ENCODE measurements around the gene TMEM59.

The TMEM59 gene

GRCh38 chr1:54070171-54070837, 17.3 kb upstream of the TMEM59 start:
- no peaks in the 10 kb centered on the region for H3K36me3 ChIP-seq (ENCODE audit: control insufficient read depth, insufficient read depth, low read length)
- H3K23ac ChIP-seq (ENCODE audit: low read length) = no peak overlapping the region
- 100% methylated on average over 2 of the region's 2 CpGs for WGBS (ENCODE audit: extremely low coverage, insufficient coverage, low lambda C conversion rate)
- no peaks in the 10 kb centered on the region for H3K79me2 ChIP-seq (ENCODE audit: control insufficient read depth, insufficient read depth, low read length)
- H3K9ac ChIP-seq (ENCODE audit: low read length) = no peak overlapping the region
- H4K8ac ChIP-seq (ENCODE audit: low read depth, low read length) = no peak overlapping the region
- no peak overlapping the region for H2BK120ac ChIP-seq (ENCODE audit: low read depth, low read length)
- H2BK15ac ChIP-seq (replicated peaks; ENCODE audit: low read depth) = no peak overlapping the region
- no peaks in the 10 kb centered on the region for H3K79me1 ChIP-seq (ENCODE audit: low read length)
- no peak overlapping the region for H3K27ac ChIP-seq (ENCODE audit: low read depth, low read length)
- H3K4me3 ChIP-seq (ENCODE audit: low read length) = no peak overlapping the region
- no peak overlapping the region for H3K56ac ChIP-seq (ENCODE audit: low read length)
- H3K27me3 ChIP-seq (ENCODE audit: insufficient read depth, low read length, poor library complexity) = no peaks in the 10 kb centered on the region
- peak; percentile 57 for DNase-seq
- H3K4ac ChIP-seq (ENCODE audit: low read depth, low read length) = no peak overlapping the region
- H2AK5ac ChIP-seq (ENCODE audit: low read length) = no peak overlapping the region
- no peaks in the 10 kb centered on the region for H3K4me1 ChIP-seq (ENCODE audit: control insufficient read depth, low read depth, low read length)
- no peak overlapping the region for H3K4me2 ChIP-seq (ENCODE audit: low read length)
- H3K18ac ChIP-seq (ENCODE audit: low read length) = no peak overlapping the region
- H4K5ac ChIP-seq (ENCODE audit: low read length) = no peak overlapping the region
- no peak overlapping the region for H2BK5ac ChIP-seq (ENCODE audit: low read length)

- no CpG with 5 or more reads among the region's 1 CpG for WGBS (ENCODE audit: extremely low coverage, insufficient coverage, low lambda C conversion rate)
- no peak overlapping the region for H3K27ac ChIP-seq (ENCODE audit: low read depth, low read length)
- no peaks in the 10 kb centered on the region for H3K27me3 ChIP-seq (ENCODE audit: insufficient read depth, low read length, poor library complexity)
Observed at GRCh38 chr1:54069791-54070170, 16.8 kb upstream of the TMEM59 start.

GRCh38 chr1:54064299-54064698, 11.3 kb upstream of the TMEM59 start:
- Histone ChIP-seq H4K5ac (ENCODE audit: low read length) (no peak overlapping the region), H3K4me3 (ENCODE audit: low read length) (no peak overlapping the region), H3K79me1 (ENCODE audit: low read length) (no peaks in the 10 kb centered on the region), H2BK5ac (ENCODE audit: low read length) (no peak overlapping the region), H3K56ac (ENCODE audit: low read length) (no peak overlapping the region), H2BK120ac (ENCODE audit: low read depth, low read length) (no peak overlapping the region), H3K4me1 (ENCODE audit: control insufficient read depth, low read depth, low read length) (no peaks in the 10 kb centered on the region), H3K4me2 (ENCODE audit: low read length) (no peak overlapping the region), H3K9ac (ENCODE audit: low read length) (no peak overlapping the region), H3K27ac (ENCODE audit: low read depth, low read length) (no peak overlapping the region), H4K8ac (ENCODE audit: low read depth, low read length) (no peak overlapping the region), H3K27me3 (ENCODE audit: insufficient read depth, low read length, poor library complexity) (no peaks in the 10 kb centered on the region), H3K36me3 (ENCODE audit: control insufficient read depth, insufficient read depth, low read length) (no peaks in the 10 kb centered on the region), H3K4ac (ENCODE audit: low read depth, low read length) (no peak overlapping the region), H3K23ac (ENCODE audit: low read length) (no peak overlapping the region), H3K79me2 (ENCODE audit: control insufficient read depth, insufficient read depth, low read length) (no peaks in the 10 kb centered on the region), H2AK5ac (ENCODE audit: low read length) (no peak overlapping the region), H2BK15ac (replicated peaks; ENCODE audit: low read depth) (no peak overlapping the region), H3K18ac (ENCODE audit: low read length) (no peak overlapping the region)
- WGBS (ENCODE audit: extremely low coverage, insufficient coverage, low lambda C conversion rate) = no CpG with 5 or more reads among the region's 5 CpGs
- no peak for DNase-seq

More at GRCh38 chr1:54069791-54070170, 16.8 kb upstream of the TMEM59 start:
- no peak overlapping the region for H4K8ac ChIP-seq (ENCODE audit: low read depth, low read length)
- H2BK15ac ChIP-seq (replicated peaks; ENCODE audit: low read depth) = no peak overlapping the region
- no peak overlapping the region for H3K4ac ChIP-seq (ENCODE audit: low read depth, low read length)
- H3K4me2 ChIP-seq (ENCODE audit: low read length) = no peak overlapping the region
- H4K5ac ChIP-seq (ENCODE audit: low read length) = no peak overlapping the region
- H2BK120ac ChIP-seq (ENCODE audit: low read depth, low read length) = no peak overlapping the region
- H3K9ac ChIP-seq (ENCODE audit: low read length) = no peak overlapping the region
- DNase-seq = peak; percentile 32
- H2AK5ac ChIP-seq (ENCODE audit: low read length) = no peak overlapping the region
- no peaks in the 10 kb centered on the region for H3K4me1 ChIP-seq (ENCODE audit: control insufficient read depth, low read depth, low read length)
- no peak overlapping the region for H3K4me3 ChIP-seq (ENCODE audit: low read length)
- no peaks in the 10 kb centered on the region for H3K79me2 ChIP-seq (ENCODE audit: control insufficient read depth, insufficient read depth, low read length)
- no peak overlapping the region for H3K23ac ChIP-seq (ENCODE audit: low read length)
- no peaks in the 10 kb centered on the region for H3K79me1 ChIP-seq (ENCODE audit: low read length)
- no peak overlapping the region for H3K56ac ChIP-seq (ENCODE audit: low read length)
- H3K36me3 ChIP-seq (ENCODE audit: control insufficient read depth, insufficient read depth, low read length) = no peaks in the 10 kb centered on the region
- H3K18ac ChIP-seq (ENCODE audit: low read length) = no peak overlapping the region
- H2BK5ac ChIP-seq (ENCODE audit: low read length) = no peak overlapping the region

GRCh38 chr1:54054438-54054749, 1.4 kb upstream of the TMEM59 start:
- WGBS (ENCODE audit: extremely low coverage, insufficient coverage, low lambda C conversion rate) = no CpG with 5 or more reads among the region's 5 CpGs
- peak; percentile 2 for DNase-seq

GRCh38 chr1:54053745-54054437, 887 bp upstream of the TMEM59 start:
- H3K27ac ChIP-seq (ENCODE audit: low read depth, low read length) = peak overlapping the region; percentile 7
- WGBS (ENCODE audit: extremely low coverage, insufficient coverage, low lambda C conversion rate) = no CpG with 5 or more reads among the region's 21 CpGs
- H3K4me2 ChIP-seq (ENCODE audit: low read length) = peak overlapping the region; percentile 54
- H3K18ac ChIP-seq (ENCODE audit: low read length) = no peak overlapping the region
- peak overlapping the region; percentile 92 for H3K56ac ChIP-seq (ENCODE audit: low read length)
- no peaks in the 10 kb centered on the region for H3K27me3 ChIP-seq (ENCODE audit: insufficient read depth, low read length, poor library complexity)
- H3K4me3 ChIP-seq (ENCODE audit: low read length) = peak overlapping the region; percentile 56
- H3K4ac ChIP-seq (ENCODE audit: low read depth, low read length) = peak overlapping the region; percentile 39
- no peak overlapping the region for H4K5ac ChIP-seq (ENCODE audit: low read length)
- H2AK5ac ChIP-seq (ENCODE audit: low read length) = no peak overlapping the region
- H2BK15ac ChIP-seq (replicated peaks; ENCODE audit: low read depth) = no peak overlapping the region
- H3K79me2 ChIP-seq (ENCODE audit: control insufficient read depth, insufficient read depth, low read length) = peaks cover 6% of the 10 kb centered on the region
- H2BK5ac ChIP-seq (ENCODE audit: low read length) = peak overlapping the region; percentile 7
- DNase-seq = no peak
- peak overlapping the region; percentile 82 for H3K9ac ChIP-seq (ENCODE audit: low read length)
- no peak overlapping the region for H2BK120ac ChIP-seq (ENCODE audit: low read depth, low read length)
- H3K36me3 ChIP-seq (ENCODE audit: control insufficient read depth, insufficient read depth, low read length) = no peaks in the 10 kb centered on the region
- H3K23ac ChIP-seq (ENCODE audit: low read length) = peak overlapping the region; percentile 52
- H3K79me1 ChIP-seq (ENCODE audit: low read length) = peaks cover 7% of the 10 kb centered on the region
- peak overlapping the region; percentile 67 for H4K8ac ChIP-seq (ENCODE audit: low read depth, low read length)
- no peaks in the 10 kb centered on the region for H3K4me1 ChIP-seq (ENCODE audit: control insufficient read depth, low read depth, low read length)

More at GRCh38 chr1:54054438-54054749, 1.4 kb upstream of the TMEM59 start:
- Histone ChIP-seq H3K4ac (ENCODE audit: low read depth, low read length) (no peak overlapping the region), H3K18ac (ENCODE audit: low read length) (no peak overlapping the region), H3K23ac (ENCODE audit: low read length) (no peak overlapping the region), H2AK5ac (ENCODE audit: low read length) (no peak overlapping the region), H2BK15ac (replicated peaks; ENCODE audit: low read depth) (no peak overlapping the region), H3K79me2 (ENCODE audit: control insufficient read depth, insufficient read depth, low read length) (peaks cover 6% of the 10 kb centered on the region), H3K36me3 (ENCODE audit: control insufficient read depth, insufficient read depth, low read length) (no peaks in the 10 kb centered on the region), H3K9ac (ENCODE audit: low read length) (no peak overlapping the region), H3K79me1 (ENCODE audit: low read length) (peaks cover 7% of the 10 kb centered on the region), H3K27me3 (ENCODE audit: insufficient read depth, low read length, poor library complexity) (no peaks in the 10 kb centered on the region), H4K5ac (ENCODE audit: low read length) (no peak overlapping the region), H4K8ac (ENCODE audit: low read depth, low read length) (peak overlapping the region; percentile 67), H3K56ac (ENCODE audit: low read length) (no peak overlapping the region), H3K4me2 (ENCODE audit: low read length) (no peak overlapping the region), H3K4me3 (ENCODE audit: low read length) (no peak overlapping the region), H3K4me1 (ENCODE audit: control insufficient read depth, low read depth, low read length) (no peaks in the 10 kb centered on the region), H2BK120ac (ENCODE audit: low read depth, low read length) (no peak overlapping the region), H3K27ac (ENCODE audit: low read depth, low read length) (no peak overlapping the region), H2BK5ac (ENCODE audit: low read length) (no peak overlapping the region)

Data from mesendoderm (in vitro differentiated cells).